ENCODE results near the gene NRARP.
"Not testable (repeated sequence)": the region's sequence is repeated elsewhere in the genome, so short reads cannot be mapped to it uniquely, and the experiment has no call there.

NRARP gene

GRCh38 chr9:137302118-137302448 lies at the start of gene NRARP:
Gene NRARP, minus strand, starts transcription at chr9:137302271. Its CDS starts 343 bp downstream, at chr9:137301928.
- DNase-seq (ENCODE audit: low read depth in 3 of 3, low spot score in 1 of 3): peak; percentile 80 to 95 (median 88)

GRCh38 chr9:137350696-137351584 lies 48.9 kb upstream of the NRARP start:
- DNase-seq (ENCODE audit: low read depth in 3 of 3, low spot score in 1 of 3): no peak

- no peak for DNase-seq (ENCODE audit: low read depth in 3 of 3, low spot score in 1 of 3)
Observed at GRCh38 chr9:137349471-137350033, 47.5 kb upstream of the NRARP start.

GRCh38 chr9:137348769-137349470 lies 46.8 kb upstream of the NRARP start:
- DNase-seq (ENCODE audit: low read depth in 3 of 3, low spot score in 1 of 3): no peak

- DNase-seq (ENCODE audit: low read depth in 3 of 3, low spot score in 1 of 3): no peak
Observed at GRCh38 chr9:137347928-137348327, 45.9 kb upstream of the NRARP start.

GRCh38 chr9:137342482-137342881 lies 40.4 kb upstream of the NRARP start:
- DNase-seq (ENCODE audit: low read depth in 3 of 3, low spot score in 1 of 3): no peak

- no peak for DNase-seq (ENCODE audit: low read depth in 3 of 3, low spot score in 1 of 3)
Observed at GRCh38 chr9:137341227-137341626, 39.2 kb upstream of the NRARP start.

- not testable (repeated sequence) for DNase-seq (ENCODE audit: low read depth in 3 of 3, low spot score in 1 of 3)
Observed at GRCh38 chr9:137339908-137340462, 37.9 kb upstream of the NRARP start.

- DNase-seq (ENCODE audit: low read depth in 3 of 3, low spot score in 1 of 3): no peak
Observed at GRCh38 chr9:137339045-137339907, 37.2 kb upstream of the NRARP start.

- DNase-seq (ENCODE audit: low read depth in 3 of 3, low spot score in 1 of 3): no peak
Observed at GRCh38 chr9:137336735-137337134, 34.7 kb upstream of the NRARP start.

GRCh38 chr9:137333016-137333671 lies 31.1 kb upstream of the NRARP start:
- DNase-seq (ENCODE audit: low read depth in 3 of 3, low spot score in 1 of 3): no peak

- DNase-seq (ENCODE audit: low read depth in 3 of 3, low spot score in 1 of 3): no peak
Observed at GRCh38 chr9:137331929-137332328, 29.9 kb upstream of the NRARP start.

- no peak for DNase-seq (ENCODE audit: low read depth in 3 of 3, low spot score in 1 of 3)
Observed at GRCh38 chr9:137330689-137331088, 28.6 kb upstream of the NRARP start.

GRCh38 chr9:137329590-137329989 lies 27.5 kb upstream of the NRARP start:
- not testable (repeated sequence) for DNase-seq (ENCODE audit: low read depth in 3 of 3, low spot score in 1 of 3)

- DNase-seq (ENCODE audit: low read depth in 3 of 3, low spot score in 1 of 3): not testable (repeated sequence)
Observed at GRCh38 chr9:137327641-137328550, 25.8 kb upstream of the NRARP start.

GRCh38 chr9:137326445-137327065 lies 24.5 kb upstream of the NRARP start:
- DNase-seq (ENCODE audit: low read depth in 3 of 3, low spot score in 1 of 3): no peak

GRCh38 chr9:137325799-137326198 lies 23.7 kb upstream of the NRARP start:
- DNase-seq (ENCODE audit: low read depth in 3 of 3, low spot score in 1 of 3): no peak

GRCh38 chr9:137325124-137325523 lies 23.1 kb upstream of the NRARP start:
- no peak for DNase-seq (ENCODE audit: low read depth in 3 of 3, low spot score in 1 of 3)
